Measurements from ENCODE around the gene FRA10AC1. TPM values are rescaled to one million over a fixed set of nuclear protein-coding genes. Genes with fewer than 3 reads are reported as not detected.

FRA10AC1 gene
- total and polyA plus RNA-seq, 12 donors = 7.7 to 24.5 (median 15.5) TPM

DNA sequence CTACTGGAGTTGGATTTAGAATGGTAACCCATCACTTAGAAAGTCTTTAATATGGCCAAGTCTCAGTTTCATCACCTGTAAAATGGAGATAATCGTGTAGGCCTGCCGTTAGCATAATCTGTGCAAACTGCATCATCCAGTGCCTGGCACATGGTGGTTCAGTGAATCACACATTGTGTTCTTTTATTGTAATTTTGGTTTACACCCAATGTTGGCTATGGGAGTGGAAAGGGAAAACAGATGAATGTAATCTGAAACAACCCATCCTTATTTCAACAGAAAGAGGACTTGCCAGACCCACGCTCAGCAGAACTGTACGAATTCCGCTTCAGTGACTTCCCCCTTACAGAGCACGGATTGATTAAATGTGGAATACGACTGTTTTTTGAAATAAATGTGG, 62.6 kb downstream of the FRA10AC1 start:
- 82 to 86% methylated on average over 7 of the region's 7 CpGs for WGBS, 2 donors
- Histone ChIP-seq H3K4me1 (no peaks in the 10 kb centered on the region), H3K36me3 (no peaks in the 10 kb centered on the region), H3K9me3 (peaks cover 0 to 4% (median 0%) of the 10 kb centered on the region in 11 donors), H3K27me3 (no peaks in the 10 kb centered on the region), H3K4me3 (no peak overlapping the region), H3K27ac (no peak overlapping the region)
- DNase-seq (no peak), ATAC-seq (no peak)
- TF ChIP-seq CTCF (IDR thresholded peaks at IDR 0.05) = no peak
- intact Hi-C loops (cut with DNase I) = no loop called here

DNA sequence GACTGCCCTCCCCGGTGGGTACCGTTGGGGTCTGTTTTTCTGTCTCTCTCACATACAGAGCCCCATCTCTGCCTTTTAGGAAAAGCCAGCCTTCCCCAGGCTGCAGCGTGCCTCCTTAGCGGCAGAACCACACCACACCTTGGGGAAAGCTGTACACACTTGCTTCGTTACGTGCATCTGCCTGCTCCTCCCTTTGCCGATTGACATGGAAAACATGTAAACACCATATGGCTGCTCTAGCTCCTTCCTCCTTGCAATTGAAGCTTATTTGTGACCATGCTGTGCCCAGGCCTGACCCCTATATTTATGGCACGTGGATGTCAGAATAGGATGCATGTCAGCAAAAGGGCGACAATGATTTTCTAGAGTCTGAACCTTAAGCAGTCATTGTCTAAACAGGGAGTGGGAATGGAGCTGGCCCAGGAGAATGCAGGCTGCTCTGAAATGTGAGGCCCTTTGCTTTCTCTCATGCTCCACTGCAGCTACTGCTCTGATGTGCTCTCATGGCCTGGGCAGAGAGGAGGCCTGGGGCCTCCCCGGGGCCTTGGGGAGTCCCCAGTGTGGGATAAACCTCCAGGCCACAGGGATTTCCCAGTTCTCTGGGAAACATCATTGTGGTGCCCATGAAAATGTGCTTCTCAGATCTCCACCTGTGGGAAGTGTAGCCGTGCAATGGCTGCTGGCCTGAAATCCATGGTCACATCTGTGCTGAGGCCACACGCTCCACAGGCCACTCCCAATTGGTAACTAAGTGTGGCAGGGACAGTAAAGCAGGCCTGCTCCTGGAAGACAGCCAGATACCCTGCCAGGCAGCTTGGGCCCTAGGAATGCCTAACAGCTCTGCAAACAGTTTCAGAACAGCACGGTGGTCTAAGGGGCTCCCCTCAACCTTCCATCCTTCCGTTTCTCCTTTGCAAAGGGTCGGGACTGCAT, 71.5 kb downstream of the FRA10AC1 start:
- DNase-seq (no peak), ATAC-seq (no peak)
- peaks cover 0 to 4% (median 0%) of the 10 kb centered on the region in 11 donors for H3K9me3 ChIP-seq
- intact Hi-C loops (cut with DNase I) = no loop called here
- no peak overlapping the region for H3K4me3 ChIP-seq
- no peak for TF ChIP-seq CTCF (IDR thresholded peaks at IDR 0.05)
- H3K27ac ChIP-seq = no peak overlapping the region
- H3K27me3 ChIP-seq = peaks cover 0 to 7% (median 0%) of the 10 kb centered on the region in 7 donors
- 78 to 81% methylated on average over 15 of the region's 15 CpGs for WGBS, 2 donors
- H3K36me3 ChIP-seq = no peaks in the 10 kb centered on the region
- no peaks in the 10 kb centered on the region for H3K4me1 ChIP-seq

DNA sequence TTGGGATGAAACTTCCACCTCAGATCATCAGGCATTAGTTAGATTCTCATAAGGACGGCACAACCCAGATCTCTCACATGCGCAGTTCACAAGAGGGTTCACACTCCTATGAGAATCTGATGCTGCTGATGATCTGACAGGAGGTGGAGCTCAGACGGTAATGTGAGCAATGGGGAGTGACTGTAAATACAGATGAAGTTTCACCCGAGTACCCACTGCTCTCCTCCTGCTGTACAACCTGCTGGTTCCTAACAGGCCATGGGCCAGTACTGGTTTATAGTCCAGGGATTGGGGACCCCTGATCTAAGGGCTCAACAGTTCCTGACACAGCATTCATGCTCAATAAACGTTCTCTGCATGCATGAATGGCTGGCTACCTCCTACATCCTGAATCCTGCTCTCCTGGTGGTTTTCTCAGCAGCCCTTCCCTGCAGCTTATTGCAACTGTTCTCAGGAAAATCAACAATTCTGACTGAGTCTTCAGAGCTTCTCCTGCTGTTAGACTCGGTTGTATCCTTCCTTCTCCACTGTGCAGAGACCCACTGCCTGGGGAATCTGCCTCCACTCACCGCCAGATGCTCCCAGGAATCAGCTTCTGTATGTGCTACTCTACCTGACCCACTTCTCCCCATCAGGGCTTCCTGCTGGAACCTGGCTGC, 72.6 kb downstream of the FRA10AC1 start:
- 53 to 55% methylated on average over 7 of the region's 7 CpGs for WGBS, 2 donors
- Histone ChIP-seq H3K9me3 (no peaks in the 10 kb centered on the region), H3K27me3 (peaks cover 0 to 14% (median 0%) of the 10 kb centered on the region in 7 donors), H3K4me1 (no peaks in the 10 kb centered on the region), H3K4me3 (no peak overlapping the region), H3K27ac (no peak overlapping the region), H3K36me3 (no peaks in the 10 kb centered on the region)
- no peak for ATAC-seq
- intact Hi-C loops (cut with DNase I) = no loop called here
- TF ChIP-seq CTCF (IDR thresholded peaks at IDR 0.05) = no peak
- DNase-seq = no peak

DNA sequence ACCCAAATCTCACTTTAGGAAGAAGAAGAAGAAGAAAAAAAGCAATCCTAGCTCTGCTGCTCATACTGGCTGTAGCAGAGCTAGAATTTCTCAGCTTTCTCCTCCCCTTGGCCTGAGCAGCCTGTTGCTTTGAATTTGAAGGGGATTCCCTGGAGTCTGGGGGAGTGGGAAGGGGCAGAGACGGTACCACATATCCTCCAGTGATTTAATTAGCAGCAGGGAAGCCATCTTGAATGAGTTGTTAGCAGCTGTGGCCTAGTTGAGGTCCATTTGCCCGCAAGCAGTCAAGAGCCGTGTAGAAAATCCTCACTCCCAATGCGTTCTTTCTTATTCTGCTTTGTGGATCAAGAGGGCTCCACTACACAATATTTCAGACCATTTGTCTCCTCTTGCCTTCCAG, 73.5 kb downstream of the FRA10AC1 start:
- Histone ChIP-seq H3K27ac (no peak overlapping the region), H3K9me3 (no peaks in the 10 kb centered on the region), H3K27me3 (peaks cover 0 to 14% (median 0%) of the 10 kb centered on the region in 7 donors), H3K4me3 (no peak overlapping the region), H3K36me3 (no peaks in the 10 kb centered on the region), H3K4me1 (no peaks in the 10 kb centered on the region)
- intact Hi-C loops (cut with DNase I) = no loop called here
- WGBS, 2 donors = 78 to 82% methylated on average over 4 of the region's 4 CpGs
- ATAC-seq (no peak), DNase-seq (no peak)
- TF ChIP-seq CTCF (IDR thresholded peaks at IDR 0.05) = no peak
